ENCODE results near the gene TIMM9.

GRCh38 chr14:58368956-58369355, 58.4 kb downstream of the TIMM9 start:
- no peak for TF ChIP-seq SUZ12 (IDR thresholded peaks at IDR 0.05; ENCODE audit: extremely low read depth, insufficient read depth, insufficient read length)
- no peak for TF ChIP-seq ZNF274 (IDR thresholded peaks at IDR 0.05; ENCODE audit: low read depth, low read length)
- TF ChIP-seq YY1 (IDR thresholded peaks at IDR 0.05; ENCODE audit: insufficient read depth, insufficient read length) = no peak
